Mesothelial cell of epicardium (in vitro differentiated cells): ENCODE data around the gene FAM114A1. TPM values are rescaled to one million over a fixed set of nuclear protein-coding genes. Genes with fewer than 3 reads are reported as not detected.

ENCODE experiments used
- DNase-seq, 2 experiments: peaks; one replicate each; pipeline ENCODE4 v3.0.0; 2021; ENCODE audit warnings: low spot score in 2 of 2; ENCODE audit not compliant: unreplicated experiment in 2 of 2
- H3K27ac Mint-ChIP-seq: 2 replicates; pipeline ENCODE4 v1.8.0; 2021; ENCODE audit warnings: mixed read lengths
- H3K27me3 Mint-ChIP-seq: 2 replicates; pipeline ENCODE4 v1.8.0; 2021; ENCODE audit warnings: low read depth, mixed read lengths
- H3K36me3 Mint-ChIP-seq: 2 replicates; pipeline ENCODE4 v1.8.0; 2021; ENCODE audit warnings: mixed read lengths
- H3K4me1 Mint-ChIP-seq: 2 replicates; pipeline ENCODE4 v1.8.0; 2021; ENCODE audit warnings: mixed read lengths
- H3K4me3 Mint-ChIP-seq: 2 replicates; pipeline ENCODE4 v1.8.0; 2021; ENCODE audit warnings: mild to moderate bottlenecking, moderate library complexity, mixed read lengths
- H3K9me3 Mint-ChIP-seq: 2 replicates; pipeline ENCODE4 v1.8.0; 2021; ENCODE audit warnings: mixed read lengths
- total RNA-seq: library from RNA; stranded (reverse); gene quantifications from 3 replicates; pipeline ENCODE4 v1.2.1, GENCODE V29; 2021
- TF ChIP-seq, protein P1 (sequence below): fragments of 200-600 bp; sonication (generic); IDR thresholded peaks from one replicate; pipeline ENCODE4 v1.5.0; 2021; ENCODE audit warnings: antibody characterized with exemption; ENCODE audit not compliant: unreplicated experiment

Gene FAM114A1
- total RNA-seq, 1 donor from 2014 or later = 53.7 TPM

DNA sequence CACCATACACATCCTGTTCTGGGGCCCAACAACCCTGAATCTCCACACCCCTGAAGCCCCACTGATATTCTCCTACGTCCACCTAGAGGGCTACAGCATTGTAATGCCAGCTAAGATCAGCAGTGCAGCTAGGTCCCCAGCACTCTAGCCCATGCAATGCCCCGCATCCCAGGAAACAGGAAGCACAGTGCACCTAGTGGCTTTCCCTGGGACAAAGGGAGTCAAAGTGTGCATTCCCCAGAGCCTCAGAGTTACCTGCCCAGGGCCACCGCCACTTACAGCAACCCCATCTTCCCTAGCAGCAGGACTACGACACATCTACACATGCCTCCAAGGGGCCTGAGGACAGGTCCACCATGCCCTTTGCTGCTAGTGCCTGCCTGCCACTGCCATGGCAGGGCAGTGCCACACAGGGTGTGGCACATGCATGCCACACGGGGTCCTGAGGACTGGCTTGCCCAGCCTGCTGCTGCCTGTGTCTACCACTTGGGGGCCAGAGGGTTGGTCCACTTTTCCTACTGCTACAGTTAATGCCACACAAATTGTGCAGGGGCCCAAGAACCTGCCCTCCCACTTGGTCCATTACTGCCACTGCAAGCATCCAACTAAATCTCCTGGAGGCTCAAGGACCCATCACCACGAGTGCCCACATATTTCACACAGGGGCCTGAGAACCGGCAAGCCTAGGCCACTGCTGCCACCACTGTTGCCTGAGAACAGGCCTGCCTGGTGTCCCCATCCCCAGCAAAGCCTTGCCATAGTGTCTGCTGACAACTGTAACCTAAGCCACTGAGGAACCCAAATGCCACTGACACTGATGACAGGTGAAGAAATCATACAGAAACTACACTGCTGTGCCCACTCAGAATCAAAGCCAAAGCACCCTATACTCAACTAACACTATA lies 34.7 kb upstream of the FAM114A1 start:
- no peaks in the 10 kb centered on the region for H3K4me1 Mint-ChIP-seq
- DNase-seq = no peak
- H3K27me3 Mint-ChIP-seq = peaks cover 5% of the 10 kb centered on the region
- H3K27ac Mint-ChIP-seq = no peak overlapping the region
- TF ChIP-seq, protein P1, sequence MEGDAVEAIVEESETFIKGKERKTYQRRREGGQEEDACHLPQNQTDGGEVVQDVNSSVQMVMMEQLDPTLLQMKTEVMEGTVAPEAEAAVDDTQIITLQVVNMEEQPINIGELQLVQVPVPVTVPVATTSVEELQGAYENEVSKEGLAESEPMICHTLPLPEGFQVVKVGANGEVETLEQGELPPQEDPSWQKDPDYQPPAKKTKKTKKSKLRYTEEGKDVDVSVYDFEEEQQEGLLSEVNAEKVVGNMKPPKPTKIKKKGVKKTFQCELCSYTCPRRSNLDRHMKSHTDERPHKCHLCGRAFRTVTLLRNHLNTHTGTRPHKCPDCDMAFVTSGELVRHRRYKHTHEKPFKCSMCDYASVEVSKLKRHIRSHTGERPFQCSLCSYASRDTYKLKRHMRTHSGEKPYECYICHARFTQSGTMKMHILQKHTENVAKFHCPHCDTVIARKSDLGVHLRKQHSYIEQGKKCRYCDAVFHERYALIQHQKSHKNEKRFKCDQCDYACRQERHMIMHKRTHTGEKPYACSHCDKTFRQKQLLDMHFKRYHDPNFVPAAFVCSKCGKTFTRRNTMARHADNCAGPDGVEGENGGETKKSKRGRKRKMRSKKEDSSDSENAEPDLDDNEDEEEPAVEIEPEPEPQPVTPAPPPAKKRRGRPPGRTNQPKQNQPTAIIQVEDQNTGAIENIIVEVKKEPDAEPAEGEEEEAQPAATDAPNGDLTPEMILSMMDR = no peak
- H3K9me3 Mint-ChIP-seq = peaks cover 52% of the 10 kb centered on the region
- H3K36me3 Mint-ChIP-seq = peaks cover 6% of the 10 kb centered on the region
- H3K4me3 Mint-ChIP-seq = no peak overlapping the region

DNA sequence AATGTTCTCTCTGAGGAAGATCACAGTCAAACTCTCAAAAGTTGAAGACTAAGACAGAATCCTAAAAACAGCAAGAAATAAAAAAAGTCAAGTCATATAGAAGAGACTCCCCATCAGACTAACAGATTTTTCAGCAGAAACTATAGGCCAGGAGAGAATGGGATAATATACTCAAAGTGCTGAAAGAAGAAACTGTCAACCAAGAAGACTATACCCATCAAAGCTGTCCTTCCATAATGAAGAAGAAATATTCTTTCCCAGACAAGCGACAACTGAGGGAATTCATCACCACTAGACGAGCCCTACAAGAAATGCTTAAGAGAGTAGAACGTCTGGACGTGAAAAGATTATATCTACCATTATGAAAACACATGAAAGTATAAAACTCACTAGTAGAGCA lies 33.0 kb upstream of the FAM114A1 start:
- TF ChIP-seq, protein P1 = no peak
- H3K36me3 Mint-ChIP-seq = peaks cover 6% of the 10 kb centered on the region
- peaks cover 52% of the 10 kb centered on the region for H3K9me3 Mint-ChIP-seq
- no peak for DNase-seq
- H3K4me1 Mint-ChIP-seq = no peaks in the 10 kb centered on the region
- no peak overlapping the region for H3K4me3 Mint-ChIP-seq
- no peak overlapping the region for H3K27ac Mint-ChIP-seq
- H3K27me3 Mint-ChIP-seq = peaks cover 10% of the 10 kb centered on the region

DNA sequence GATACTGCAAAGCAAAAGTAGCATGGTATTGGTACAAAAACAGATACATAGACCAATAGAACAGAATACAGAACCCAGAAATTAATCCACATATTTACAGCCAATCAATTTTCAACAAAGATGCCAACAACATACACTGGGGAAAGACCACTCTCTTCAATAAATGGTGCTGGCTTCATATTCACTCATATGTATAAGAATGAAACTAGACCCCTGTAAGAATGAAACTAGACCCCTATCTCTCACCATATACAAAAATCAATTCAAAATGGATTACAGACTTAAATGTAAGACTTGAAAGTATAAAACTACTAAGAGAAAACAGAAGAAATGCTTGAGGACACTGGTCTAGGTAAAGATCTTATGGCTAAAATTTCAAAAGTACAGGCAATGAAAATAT lies 30.3 kb upstream of the FAM114A1 start:
- TF ChIP-seq, protein P1 = no peak
- Mint-ChIP-seq H3K27ac (no peak overlapping the region), H3K9me3 (peaks cover 41% of the 10 kb centered on the region), H3K4me1 (no peaks in the 10 kb centered on the region), H3K27me3 (peaks cover 10% of the 10 kb centered on the region), H3K4me3 (no peak overlapping the region), H3K36me3 (peaks cover 6% of the 10 kb centered on the region)
- DNase-seq = no peak

DNA sequence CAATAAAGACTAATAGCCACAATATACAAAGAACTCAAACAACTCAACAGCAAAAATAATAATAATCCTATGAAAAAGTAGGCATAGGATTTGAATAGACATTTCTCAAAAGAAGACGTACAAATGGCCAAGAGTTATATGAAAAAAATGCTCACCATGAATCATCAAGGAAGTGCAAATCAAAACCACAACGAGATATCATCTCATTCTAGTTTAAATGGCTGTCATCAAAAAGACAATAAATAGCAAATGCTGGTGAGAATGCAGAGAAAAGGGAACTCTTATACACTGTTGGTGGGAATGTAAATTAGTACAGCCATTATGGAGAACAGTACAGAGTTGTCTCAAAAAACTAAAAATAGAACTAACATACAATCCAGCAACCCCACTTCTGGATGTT lies 29.8 kb upstream of the FAM114A1 start:
- no peak for DNase-seq
- H3K27me3 Mint-ChIP-seq = peaks cover 10% of the 10 kb centered on the region
- H3K4me3 Mint-ChIP-seq = no peak overlapping the region
- peaks cover 6% of the 10 kb centered on the region for H3K36me3 Mint-ChIP-seq
- TF ChIP-seq, protein P1 = no peak
- no peaks in the 10 kb centered on the region for H3K4me1 Mint-ChIP-seq
- H3K27ac Mint-ChIP-seq = no peak overlapping the region
- H3K9me3 Mint-ChIP-seq = peaks cover 41% of the 10 kb centered on the region

DNA sequence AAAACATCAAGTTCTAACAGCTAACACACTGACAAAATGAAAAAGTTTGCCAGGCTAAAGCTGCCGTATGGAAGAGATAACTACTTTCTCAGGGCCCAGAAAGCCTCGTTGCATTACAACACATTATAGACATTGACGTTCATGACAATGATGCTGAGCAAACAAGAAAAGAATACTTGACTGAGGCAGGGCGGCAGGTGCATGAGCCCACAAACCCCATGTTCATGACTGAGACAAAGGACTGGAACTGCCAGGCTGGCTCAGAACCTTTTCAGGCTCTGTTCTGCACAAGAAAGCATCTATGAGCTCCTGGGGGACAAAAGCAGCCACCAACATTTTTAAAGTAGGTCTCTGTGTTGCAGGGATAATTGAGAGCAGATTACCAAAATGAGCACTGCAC lies 24.6 kb upstream of the FAM114A1 start:
- no peak overlapping the region for H3K4me3 Mint-ChIP-seq
- TF ChIP-seq, protein P1 = no peak
- peaks cover 12% of the 10 kb centered on the region for H3K9me3 Mint-ChIP-seq

More for the DNA sequence above, 24.6 kb upstream of the FAM114A1 start:
- Mint-ChIP-seq H3K36me3 (no peaks in the 10 kb centered on the region), H3K4me1 (no peaks in the 10 kb centered on the region), H3K27me3 (peaks cover 4% of the 10 kb centered on the region), H3K27ac (no peak overlapping the region)
- no peak for DNase-seq
